HuH-7 (cell line): ENCODE results near the gene AACS.
"Not testable (repeated sequence)": the region's sequence is repeated elsewhere in the genome, so short reads cannot be mapped to it uniquely, and the experiment has no call there.

Experiments used
- DNase-seq: peaks from one replicate; pipeline ENCODE4 v3.0.0; 2011; ENCODE audit warnings: low spot score

The AACS gene

GRCh38 chr12:125092108-125092871, 27.1 kb downstream of the AACS start:
- no peak for DNase-seq

DNA sequence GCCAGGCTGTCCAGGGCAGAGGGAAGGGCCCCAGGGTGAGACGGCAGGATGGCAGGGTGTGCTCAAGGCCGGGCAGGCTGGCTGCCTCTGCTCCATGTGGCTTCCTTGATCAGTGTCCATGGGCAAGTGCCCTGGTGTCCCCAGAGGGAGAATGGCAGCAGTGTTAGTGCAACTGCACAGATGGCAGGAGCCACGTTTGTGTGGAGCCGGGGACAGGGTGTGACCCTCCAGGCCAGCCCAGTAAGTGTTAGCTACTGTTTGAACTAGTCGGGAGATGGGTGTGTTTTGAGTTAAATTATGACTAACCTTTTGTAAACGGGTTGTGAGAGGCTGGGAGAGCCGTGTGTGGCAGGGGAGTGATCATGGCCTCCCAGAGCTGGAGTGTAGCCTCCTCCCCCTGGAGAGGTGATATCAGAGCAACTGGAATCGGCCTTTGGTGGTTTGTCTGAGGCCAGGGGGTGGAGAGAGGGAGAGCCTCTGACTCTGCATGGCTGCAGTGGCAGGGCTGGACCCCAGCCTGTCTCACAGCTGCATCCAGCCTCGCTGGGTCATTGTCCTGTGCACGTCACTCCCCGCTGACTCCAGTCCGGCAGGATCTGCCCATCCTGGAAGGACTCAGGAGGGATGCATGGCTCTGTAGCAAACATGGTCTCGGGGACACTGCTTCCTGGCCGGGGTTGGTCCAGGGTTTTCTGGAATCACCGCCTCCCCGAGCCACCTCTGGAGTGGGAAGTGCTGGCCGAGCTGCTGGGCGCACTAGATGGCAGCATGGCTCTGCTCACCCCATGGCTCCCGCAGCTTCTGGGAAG, 27.8 kb downstream of the AACS start:
- DNase-seq: peak; percentile 39

- DNase-seq: no peak
Observed at GRCh38 chr12:125093681-125094330, 28.6 kb downstream of the AACS start.

- no peak for DNase-seq
Observed at GRCh38 chr12:125096894-125097293, 31.7 kb downstream of the AACS start.

- no peak for DNase-seq
Observed at GRCh38 chr12:125097427-125097826, 32.2 kb downstream of the AACS start.

GRCh38 chr12:125098676-125099408, 33.6 kb downstream of the AACS start:
- no peak for DNase-seq

- DNase-seq: no peak
Observed at GRCh38 chr12:125099409-125099782, 34.2 kb downstream of the AACS start.

DNA sequence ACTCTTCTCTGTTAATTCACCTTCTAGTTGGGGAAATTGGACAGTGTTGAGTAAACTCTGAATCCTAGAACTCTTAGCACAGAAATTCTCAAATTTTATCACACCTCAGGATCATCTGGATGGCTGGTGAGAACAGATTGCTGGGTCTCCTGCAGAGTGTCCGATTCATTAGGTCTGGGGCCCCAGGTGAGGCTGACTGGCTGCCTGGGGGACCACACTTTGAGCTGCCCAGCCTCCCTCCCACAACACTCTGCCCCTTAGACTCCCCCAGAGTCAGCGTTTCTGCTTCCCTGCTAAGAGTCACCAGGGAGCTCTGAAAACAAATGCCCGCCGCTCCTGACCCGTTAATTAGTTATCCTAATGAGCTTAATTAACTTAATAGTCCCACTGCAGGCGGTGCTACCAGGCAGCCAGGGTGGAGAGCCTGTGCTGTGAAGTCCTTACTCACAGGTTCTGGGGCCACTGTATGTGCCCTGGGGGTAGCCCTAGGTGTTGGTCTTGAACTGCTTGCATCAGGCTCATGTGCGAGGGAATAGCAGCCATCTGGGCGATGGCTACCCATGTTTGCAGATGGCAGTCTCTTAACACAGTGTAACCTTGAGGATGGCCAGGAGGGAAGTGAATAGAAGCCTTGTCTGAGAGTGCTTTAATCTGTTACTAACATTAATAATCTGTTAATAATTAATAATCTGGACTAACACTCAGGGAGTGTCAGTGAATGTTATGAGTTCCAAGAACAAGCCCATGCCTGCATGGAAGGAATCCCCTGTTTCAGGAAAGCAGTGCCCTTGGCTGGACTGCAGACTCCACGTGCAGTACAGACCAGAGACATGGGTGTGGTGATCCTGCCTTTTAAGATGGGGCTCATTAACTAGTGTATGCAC, 35.6 kb downstream of the AACS start:
- DNase-seq: no peak

DNA sequence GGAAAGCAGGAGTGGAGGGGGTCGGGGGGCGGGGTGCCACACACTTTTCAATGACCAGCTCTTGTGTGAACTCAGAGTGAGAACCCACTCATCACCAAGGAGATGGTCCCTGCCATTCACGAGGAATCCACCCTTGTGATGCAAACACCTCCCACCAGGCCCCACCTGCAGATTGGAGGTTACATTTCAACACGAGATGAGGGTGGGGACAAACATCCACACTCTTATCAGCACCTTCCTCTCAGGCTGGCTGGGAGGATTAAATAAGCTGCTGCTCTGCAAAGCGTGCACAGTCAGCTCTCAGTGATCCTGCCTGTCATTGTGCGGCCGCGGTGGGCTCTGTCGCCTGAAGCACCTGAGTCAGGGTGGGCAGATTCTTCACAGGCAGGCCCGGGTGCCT, 39.7 kb downstream of the AACS start:
- DNase-seq: no peak

- DNase-seq: no peak
Observed at GRCh38 chr12:125105600-125105999, 40.4 kb downstream of the AACS start.

- no peak for DNase-seq
Observed at GRCh38 chr12:125110641-125111360, 45.6 kb downstream of the AACS start.

- no peak for DNase-seq
Observed at GRCh38 chr12:125111403-125111802, 46.2 kb downstream of the AACS start.

- not testable (repeated sequence) for DNase-seq
Observed at GRCh38 chr12:125112614-125113013, 47.4 kb downstream of the AACS start.

- DNase-seq: no peak
Observed at GRCh38 chr12:125113263-125113662, 48.0 kb downstream of the AACS start.

- no peak for DNase-seq
Observed at GRCh38 chr12:125113789-125114188, 48.6 kb downstream of the AACS start.

DNA sequence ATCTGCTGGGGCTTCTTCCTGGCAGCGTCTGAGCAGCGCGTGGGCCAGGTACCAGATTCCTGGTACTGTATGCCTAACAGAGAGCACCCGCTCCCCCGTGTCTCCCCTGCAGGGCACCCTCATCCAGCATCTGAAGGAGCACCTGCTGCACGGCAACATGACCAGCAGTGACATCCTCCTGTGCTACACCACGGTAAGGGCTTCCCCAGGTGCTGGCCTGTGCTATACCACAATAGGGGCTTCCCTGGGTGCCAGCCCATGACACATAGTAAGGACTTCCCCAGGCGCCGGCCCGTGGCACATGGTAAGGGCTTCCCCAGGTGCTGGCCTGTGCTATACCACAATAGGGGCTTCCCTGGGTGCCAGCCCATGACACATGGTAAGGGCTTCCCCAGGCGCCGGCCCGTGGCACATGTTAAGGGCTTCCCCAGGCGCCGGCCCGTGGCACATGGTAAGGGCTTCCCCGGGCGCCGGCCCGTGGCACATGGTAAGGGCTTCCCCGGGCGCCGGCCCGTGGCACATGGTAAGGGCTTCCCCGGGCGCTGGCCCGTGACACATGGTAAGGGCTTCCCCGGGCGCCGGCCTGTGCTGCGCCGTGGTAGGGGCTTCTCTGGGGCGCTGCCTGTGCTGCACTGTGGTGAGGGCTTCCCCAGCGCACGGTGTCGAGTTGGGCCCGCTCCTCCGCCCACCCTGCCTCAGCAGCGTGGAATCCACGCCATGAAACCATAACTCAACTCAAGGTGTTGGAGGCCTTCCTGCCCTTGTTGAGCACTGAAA, 49.3 kb downstream of the AACS start:
- no peak for DNase-seq

- DNase-seq: no peak
Observed at GRCh38 chr12:125120566-125120965, 55.3 kb downstream of the AACS start.

GRCh38 chr12:125121106-125121505, 55.9 kb downstream of the AACS start:
- DNase-seq: no peak

DNA sequence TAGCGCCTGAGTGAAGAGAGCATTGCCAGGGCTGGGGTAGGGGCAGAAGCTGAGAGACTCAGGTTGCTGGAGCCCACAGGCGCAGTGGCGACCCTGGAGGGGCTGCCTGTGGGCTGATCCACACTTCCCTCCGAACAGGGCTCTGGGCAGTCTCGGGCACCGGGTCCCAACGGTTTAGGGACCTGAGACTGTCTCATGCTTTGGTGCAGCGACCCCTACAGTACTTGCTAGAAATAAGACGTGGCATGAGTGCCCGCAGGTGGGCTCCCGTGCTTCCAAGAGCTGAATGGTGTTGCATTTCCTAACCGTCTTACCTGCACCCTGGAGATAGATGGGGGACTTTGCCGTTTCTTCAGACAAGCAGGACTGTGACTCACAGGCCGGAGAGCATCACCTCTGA, 57.4 kb downstream of the AACS start:
- DNase-seq: no peak
